ENCODE results near the gene MARCHF5.
"Not testable (repeated sequence)": the region's sequence is repeated elsewhere in the genome, so short reads cannot be mapped to it uniquely, and the experiment has no call there.

MARCHF5 gene

GRCh38 chr10:92305133-92306072 is 14.4 kb downstream of the MARCHF5 start:
- DNase-seq = no peak

DNA sequence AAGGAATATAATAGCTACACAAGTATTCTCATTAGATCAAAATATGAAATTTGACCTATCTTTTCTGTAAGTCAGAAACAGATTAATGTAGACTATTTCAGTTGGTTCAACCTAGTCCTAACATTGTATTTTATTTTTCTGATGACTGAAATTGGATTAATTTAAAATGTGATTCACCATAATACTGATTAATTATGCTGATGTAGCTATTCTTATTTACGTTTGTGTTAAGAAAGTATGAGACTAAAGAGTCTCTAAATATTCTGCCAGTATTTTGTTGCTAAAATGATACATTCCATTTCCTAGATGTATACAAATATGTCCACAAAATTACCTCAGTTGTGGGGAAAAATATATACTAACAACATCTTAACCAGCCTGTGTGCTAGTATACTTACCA is 18.3 kb downstream of the MARCHF5 start:
- no peak for DNase-seq

GRCh38 chr10:92313750-92314149 is 22.8 kb downstream of the MARCHF5 start:
- DNase-seq = no peak

DNA sequence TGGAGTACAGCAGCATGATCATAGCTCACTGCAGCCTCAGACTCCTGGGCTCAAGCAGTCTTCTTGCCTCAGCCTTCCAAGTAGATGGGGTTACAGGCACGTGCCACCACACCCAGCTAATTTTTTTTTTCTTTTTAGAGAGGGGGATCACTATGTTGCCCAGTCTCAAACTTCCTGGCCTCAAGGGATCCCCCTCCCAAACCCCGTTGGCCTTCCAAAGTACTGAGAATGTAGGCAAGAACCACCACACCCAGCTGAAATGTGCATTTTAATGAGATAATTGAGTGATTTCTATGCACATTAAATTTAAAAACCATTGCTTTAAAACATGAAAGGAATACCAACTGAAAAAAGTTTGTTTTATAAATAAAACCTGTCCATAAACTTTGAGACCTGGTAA is 25.6 kb downstream of the MARCHF5 start:
- DNase-seq = no peak

DNA sequence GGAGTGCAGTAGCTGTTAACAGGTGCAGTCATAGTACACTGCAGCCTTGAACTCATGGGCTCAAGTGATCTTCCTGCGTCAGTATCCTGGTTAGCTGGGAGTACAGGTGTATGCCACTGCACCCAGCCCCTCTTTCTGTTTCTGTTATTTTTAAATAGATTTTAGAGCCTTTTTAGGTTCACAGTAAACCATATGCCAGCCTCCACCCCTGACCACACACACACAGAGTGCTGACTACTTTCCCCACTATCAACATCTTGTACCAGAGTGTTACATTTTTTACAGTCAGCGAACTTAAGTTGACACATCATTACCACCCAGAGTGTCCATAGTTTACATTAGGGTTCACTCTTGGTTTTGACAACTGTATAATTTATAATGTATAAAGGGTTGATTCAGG is 32.1 kb downstream of the MARCHF5 start:
- no peak for DNase-seq

GRCh38 chr10:92327445-92328433 is 36.8 kb downstream of the MARCHF5 start:
- no peak for DNase-seq

GRCh38 chr10:92328993-92329392 is 38.0 kb downstream of the MARCHF5 start:
- no peak for DNase-seq

DNA sequence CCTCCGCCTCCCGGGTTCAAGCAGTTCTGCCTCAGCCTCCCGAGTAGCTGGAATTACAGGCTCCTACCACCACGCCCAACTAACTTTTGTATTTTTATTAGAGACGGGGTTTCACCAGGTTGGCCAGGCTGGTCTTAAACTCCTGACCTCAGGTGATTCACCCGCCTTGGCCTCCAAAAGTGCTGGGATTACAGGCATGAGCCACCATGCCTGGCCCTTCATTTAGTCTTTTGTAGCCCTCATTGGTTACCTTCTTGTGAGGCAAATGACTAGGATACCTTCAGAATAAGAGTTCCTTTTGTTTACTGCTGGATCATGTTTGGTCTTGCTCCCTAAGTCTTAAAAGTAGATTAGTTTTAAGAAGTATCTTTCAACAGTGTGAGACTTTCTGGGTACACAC is 39.0 kb downstream of the MARCHF5 start:
- not testable (repeated sequence) for DNase-seq

DNA sequence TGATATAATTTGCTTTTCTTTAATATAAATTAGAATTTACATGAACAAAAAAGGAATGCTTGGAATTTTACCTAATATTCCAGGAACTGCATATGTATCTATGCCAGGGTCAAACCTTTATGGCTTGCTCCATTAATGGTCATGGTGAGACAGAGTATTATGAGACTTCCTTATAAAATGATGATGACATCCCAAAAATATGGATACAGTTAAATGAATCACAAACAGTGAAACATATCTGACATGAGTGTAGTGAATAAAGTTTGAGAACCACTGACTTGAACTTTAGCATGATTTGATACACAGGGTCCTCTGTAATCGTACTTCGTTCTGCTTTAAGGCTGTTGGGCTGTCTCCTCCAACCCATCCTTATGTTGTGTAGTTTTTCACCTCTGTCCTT is 51.8 kb downstream of the MARCHF5 start:
- no peak for DNase-seq

DNA sequence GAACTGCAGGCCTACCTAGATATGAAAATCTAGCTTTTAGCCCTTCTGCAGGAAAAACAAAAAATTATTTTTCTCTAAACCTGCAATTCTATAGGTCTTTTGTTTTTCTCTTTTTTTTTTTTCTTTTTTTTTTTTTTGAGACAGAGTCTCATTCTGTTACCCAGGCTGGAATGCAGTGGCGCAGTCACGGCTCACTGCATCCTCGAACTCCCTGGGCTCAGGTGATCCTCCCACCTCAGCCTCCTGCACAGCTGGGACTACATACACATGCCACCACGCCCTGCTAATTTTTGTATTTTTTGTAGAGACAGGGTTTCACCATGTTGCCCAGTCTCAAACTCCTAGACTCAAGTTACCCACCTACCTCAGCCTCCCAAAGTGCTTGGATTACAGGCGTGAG is 54.6 kb downstream of the MARCHF5 start:
- not testable (repeated sequence) for DNase-seq

- DNase-seq = not testable (repeated sequence)
These were observed 56.2 kb downstream of the MARCHF5 start for GRCh38 chr10:92347035-92347676.

DNA sequence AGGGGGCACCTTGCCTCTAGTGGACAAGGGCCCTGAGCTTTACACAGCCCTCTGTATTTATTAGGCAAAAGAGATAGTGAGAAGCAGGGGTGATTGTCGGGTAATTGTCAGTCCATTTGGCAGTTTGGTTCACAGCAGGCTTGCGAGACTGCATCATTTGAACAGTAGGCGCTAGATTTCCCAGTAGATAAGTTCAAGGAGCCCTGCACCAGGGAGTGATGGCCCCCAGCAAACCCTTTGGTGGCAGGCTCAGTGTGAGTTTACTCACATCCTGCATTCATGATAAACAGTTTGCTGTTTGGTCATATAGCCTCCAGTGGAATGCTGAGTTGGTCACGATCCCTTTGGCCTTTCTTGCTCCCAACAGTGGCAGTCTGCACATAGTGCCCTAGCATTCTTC is 59.4 kb downstream of the MARCHF5 start:
- DNase-seq = no peak

DNA sequence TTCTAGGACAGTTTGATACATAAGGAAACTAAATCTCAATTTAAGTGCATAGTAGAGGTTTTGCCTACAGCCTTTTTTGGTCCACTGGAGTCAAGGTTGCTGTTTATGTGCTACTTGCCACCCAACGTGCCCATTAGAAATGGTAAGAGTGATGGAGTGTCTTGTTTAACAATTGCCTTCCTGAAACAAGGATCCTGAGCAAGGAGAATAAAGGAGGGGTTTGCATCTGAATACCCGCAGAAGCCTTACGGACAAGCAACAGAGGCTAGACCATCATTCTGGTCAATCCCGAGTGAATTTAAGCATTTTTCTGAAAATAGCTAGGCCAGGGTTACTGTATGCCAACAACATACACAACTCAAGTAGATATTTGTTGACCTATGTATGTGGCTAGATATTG is 63.6 kb downstream of the MARCHF5 start:
- no peak for DNase-seq

GRCh38 chr10:92356041-92356440 is 65.1 kb downstream of the MARCHF5 start:
- no peak for DNase-seq

GRCh38 chr10:92363498-92363897 is 72.5 kb downstream of the MARCHF5 start:
- no peak for DNase-seq

DNA sequence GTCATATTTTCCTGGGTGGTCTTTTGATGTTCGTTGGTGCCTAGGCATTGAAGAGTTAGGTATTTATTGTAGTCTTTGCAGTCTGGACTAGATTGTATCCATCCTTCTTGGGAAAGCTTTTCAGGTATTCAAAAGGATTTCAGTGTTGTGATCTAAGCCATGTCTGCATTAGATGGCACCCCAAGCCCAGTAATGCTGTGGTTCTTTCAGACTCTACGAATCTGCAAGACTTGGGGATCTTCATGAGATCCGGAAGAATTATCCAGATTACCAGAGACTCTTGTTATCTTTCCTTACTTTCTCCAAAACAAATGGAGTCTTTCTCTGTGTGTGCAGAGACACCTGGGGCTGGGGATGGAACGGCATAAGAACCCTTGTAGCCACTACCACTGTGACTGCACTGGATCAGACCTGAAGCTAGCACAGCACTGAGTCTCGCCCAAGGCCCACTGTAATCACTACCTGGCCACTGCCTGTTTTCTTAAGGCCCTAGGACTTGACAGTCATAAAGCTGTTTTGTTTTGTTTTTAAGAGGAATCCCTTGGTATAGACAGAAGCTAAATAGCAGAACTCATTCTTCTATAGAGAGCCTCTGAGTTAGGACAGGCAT is 75.5 kb downstream of the MARCHF5 start:
- no peak for DNase-seq

GRCh38 chr10:92377962-92378361 is 87.0 kb downstream of the MARCHF5 start:
- no peak for DNase-seq

- DNase-seq = no peak
These were observed 90.6 kb downstream of the MARCHF5 start for GRCh38 chr10:92381543-92381954.

DNA sequence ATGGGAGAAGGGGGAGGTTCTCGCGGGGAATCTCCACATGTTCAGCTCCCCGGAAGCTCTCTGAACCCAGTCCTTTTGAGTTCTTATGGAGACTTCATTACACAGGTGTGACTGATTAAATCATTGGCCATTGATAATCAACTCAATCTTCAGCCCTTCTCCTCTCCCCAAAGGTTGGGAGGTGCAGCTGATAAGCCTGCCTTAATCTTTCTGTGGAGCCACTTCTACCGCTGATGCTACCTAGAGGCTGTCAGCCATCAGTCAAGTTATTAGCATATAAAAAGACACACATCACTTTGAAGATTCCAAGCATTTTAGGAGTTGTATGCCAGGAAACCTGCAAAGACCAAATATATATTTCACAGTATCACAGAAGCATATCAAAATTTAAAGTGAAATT is 91.7 kb downstream of the MARCHF5 start:
- no peak for DNase-seq

DNA sequence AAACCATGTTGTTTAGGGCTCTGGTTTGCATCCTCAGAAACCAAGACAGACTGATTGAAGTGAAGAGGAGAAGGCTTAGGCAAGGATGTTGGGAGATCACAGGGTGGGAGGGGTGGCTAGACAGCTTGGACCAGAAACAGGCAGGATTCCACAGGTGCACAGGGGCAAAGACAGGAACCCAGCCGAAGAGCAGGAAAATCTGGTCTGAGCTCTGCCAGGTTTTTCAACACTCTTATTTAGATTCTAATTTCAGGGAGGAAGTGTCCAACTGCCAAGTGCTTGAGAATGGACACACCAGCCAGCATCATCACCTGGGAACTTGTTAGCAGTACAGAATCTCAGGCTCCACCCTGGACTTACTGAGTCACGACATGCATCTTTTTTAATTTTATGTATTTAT is 93.8 kb downstream of the MARCHF5 start:
- no peak for DNase-seq

DNA sequence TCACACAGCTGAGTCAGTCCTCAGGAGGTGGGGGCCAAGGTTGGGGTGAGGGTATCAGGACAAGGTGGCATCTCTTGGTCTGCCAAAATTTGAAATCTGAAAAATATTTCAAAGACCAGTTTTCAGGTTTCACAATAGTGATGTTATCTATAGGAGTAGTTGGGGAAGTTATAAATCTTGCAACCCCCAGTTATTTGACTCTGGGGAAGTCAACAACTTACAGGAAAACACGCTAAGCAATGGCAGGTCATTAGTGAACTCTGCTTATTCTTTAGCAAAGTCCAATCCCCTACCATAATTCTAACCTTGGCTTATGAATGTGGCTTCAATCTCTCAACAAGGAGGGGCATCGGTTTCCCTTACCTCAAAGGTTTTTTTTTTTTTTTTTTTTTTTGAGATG is 94.9 kb downstream of the MARCHF5 start:
- DNase-seq = no peak

DNA sequence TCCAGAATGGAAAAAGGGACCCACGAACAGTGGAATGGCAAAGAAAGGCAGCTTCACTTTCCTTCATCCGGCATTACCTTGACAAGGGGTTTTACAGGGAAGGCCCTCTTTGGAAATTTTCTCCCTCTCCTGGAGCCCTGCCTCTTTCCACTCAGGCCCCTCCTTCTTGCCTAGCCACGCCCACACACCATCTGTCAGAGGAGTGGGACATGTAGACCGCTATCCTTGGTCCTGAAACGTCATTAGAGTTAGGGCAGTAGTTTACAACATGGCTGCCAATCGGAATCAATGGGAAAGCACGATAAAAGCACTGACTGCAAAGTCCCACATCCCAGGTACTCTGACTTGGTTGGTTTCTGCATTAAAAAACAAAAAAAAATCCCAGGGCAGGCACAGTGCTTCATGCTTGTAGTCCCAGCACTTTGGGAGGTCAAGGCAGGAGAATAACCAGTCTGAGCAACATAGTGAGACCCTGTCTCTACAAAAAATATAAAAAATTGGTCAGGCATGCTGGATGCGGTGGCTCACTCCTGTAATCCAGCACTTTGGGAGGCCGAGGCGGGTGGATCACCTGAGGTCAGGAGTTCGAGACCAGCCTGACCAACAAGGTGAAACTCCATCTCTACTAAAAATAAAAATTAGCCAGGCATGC is 96.4 kb downstream of the MARCHF5 start:
- DNase-seq = no peak

Measured in NCI-H510A treated with DMSO at 0.1 percent for 48 hours (cell line).